Activated CD4-positive, alpha-beta T cell treated with anti-CD3 and anti-CD28 coated beads, Interleukin-2, amount 50 U/mL, for 4 hours (primary cell): ENCODE measurements around the gene SMIM38.

Experiments used
- DNase-seq, 2 experiments: peaks; one replicate each; pipeline ENCODE4 v3.0.0-alpha.2; 2020

The SMIM38 gene

DNA sequence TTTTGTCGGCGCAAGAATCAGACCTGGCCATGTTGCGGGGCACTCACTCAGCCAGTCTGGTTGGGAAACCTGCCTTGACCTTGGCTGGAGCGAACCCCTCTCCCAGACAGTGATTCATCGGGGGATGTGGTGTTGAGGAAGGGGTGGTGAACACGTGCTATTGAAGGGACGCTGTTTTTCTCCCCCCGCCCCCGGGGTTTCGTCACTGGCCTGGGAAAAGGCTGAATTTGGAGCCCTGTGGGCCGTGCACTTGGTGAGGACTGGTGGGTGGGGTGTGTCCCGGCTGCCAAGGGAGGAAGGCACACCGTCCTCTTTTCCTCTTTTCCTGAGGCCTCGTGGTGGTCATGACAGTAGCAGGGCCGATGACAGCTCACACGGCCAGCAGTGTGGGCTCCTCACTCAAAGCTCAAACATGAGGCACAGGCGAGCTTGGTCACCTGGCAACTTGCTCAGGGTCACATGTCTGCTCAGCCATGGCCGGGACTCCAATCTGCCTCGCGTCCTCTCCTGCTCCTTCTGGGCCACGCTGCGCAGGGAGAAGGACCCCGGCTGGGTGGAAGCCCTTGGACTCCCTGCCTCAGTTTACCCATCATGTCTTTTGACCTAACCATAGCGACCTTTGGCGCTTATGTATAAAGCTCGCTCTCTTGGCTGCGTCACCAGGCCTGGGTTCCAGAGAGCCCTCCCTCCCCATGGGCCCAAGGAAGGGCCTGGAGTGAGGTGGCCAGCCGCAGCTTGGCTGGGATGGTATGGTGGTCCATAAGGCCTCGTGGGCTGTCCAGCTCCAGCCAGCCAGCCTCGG is 49.4 kb downstream of the SMIM38 start:
- no peak for DNase-seq
